NCI-H2081 treated with DMSO at 0.1 percent for 48 hours (cell line): ENCODE measurements around the gene CEP120.
"Not testable (repeated sequence)": the region's sequence is repeated elsewhere in the genome, so short reads cannot be mapped to it uniquely, and the experiment has no call there.

Source experiments
- DNase-seq: peaks from one replicate; lab custom pipeline; 2025; lab: John Stamatoyannopoulos, UW

Gene CEP120

DNA sequence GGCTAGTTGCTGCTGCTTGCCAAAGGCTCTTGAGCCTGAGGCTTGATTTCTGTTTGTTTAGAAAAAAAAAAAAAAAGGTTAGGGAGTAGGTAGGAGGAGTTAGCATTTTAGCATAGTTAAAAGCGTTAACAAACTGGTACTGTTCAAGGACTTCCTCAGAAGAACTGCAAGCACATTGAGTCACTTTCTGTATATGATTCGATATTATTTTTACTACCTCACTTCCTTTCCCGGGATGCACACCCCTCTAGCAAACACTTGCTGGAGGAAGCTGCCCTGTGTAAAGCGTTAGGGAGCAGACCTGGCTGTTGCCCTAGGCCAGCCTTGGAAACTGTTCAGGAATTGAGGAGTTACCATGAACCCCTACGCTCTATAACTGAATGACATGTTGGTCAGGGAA lies 15.7 kb upstream of the CEP120 start:
- no peak for DNase-seq

DNA sequence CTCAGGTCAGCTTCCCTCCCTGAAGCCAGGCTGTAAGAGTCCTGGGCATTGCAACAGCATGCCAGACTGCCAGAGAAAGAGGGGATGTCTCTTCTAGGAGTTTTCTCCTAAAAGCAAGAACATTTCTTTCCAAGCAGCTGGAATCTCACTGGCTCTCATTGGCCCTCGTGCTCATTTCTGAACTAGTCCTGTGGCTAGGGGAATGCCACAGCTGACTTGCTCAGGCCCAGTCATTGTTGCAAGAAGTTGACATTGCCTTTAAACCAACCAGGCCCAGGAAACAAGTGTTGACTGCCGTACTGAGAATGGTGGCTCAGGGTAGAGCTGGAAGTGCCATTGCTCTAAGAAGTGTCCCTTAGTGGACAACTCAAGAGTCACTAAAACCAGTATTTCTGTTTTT lies 15.0 kb upstream of the CEP120 start:
- DNase-seq: no peak

- DNase-seq: no peak
Measured at GRCh38 chr5:123436201-123436600, 13.0 kb upstream of the CEP120 start.

- DNase-seq: no peak
Measured at GRCh38 chr5:123434796-123435195, 11.6 kb upstream of the CEP120 start.

GRCh38 chr5:123433596-123433995 lies 10.4 kb upstream of the CEP120 start:
- no peak for DNase-seq

- DNase-seq: not testable (repeated sequence)
Measured at GRCh38 chr5:123430441-123430840, 7.2 kb upstream of the CEP120 start.

GRCh38 chr5:123429993-123430392 lies 6.8 kb upstream of the CEP120 start:
- no peak for DNase-seq

DNA sequence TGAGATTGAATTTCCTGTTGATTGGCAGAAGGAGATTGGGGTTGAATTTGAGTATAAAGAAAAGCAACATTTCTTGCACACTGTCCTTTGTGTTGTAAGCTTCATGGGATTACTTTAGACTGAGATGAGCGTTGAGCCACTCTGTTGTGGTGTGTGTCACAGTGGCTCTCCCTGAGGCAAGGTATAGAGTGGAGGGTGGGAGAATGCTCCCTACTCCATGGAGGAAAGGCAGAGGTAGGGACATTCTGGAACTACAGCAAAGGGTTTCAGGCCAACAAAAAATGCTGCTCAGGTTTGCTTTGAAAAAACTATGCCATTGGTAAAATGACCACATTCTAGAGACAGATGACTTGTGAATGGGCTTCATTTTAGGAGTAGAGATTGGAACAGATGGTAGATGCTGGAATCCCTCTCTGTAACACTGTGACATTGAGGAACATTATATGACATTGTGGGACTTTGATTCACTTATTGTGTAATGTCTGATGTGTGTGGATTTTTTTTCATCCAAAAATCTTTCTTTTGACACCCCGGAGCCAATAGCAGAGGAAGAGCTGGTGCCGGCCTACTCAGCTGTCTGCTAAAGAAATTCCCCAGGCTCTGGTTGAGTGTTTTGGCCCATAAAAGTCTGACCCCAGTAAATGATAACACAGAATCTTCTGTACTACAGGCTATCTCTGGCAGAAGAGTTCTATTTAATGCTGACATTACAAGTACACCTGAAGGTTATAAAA lies 6.2 kb upstream of the CEP120 start:
- DNase-seq: no peak

GRCh38 chr5:123428521-123429220 lies 5.5 kb upstream of the CEP120 start:
- DNase-seq: no peak

- no peak for DNase-seq
Measured at GRCh38 chr5:123427281-123427680, 4.1 kb upstream of the CEP120 start.

DNA sequence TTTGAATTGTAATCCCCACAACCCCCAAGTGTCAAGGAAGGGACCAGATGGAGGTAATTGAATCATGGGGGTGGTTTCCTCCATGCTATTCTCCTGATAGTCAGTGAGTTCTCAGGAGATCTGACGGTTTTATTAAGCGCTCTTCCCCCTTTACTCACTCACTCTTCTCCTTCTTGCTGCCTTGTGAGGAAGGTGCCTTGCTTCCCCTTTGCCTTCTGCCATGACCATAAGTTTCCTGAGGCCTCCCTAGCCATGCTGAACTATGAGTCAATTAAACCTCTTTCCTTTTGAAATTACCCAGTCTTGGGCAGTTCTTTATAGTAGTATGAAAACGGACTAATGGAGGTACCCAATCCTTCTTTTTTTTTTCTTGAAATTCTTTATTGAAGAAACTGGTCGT lies 2.2 kb upstream of the CEP120 start:
- no peak for DNase-seq

- DNase-seq: no peak
Measured at GRCh38 chr5:123422433-123423277, 548 bp downstream of the CEP120 start.

- DNase-seq: no peak
Measured at GRCh38 chr5:123421773-123422172, 1.4 kb downstream of the CEP120 start.

GRCh38 chr5:123414974-123415373 lies 8.2 kb downstream of the CEP120 start:
- no peak for DNase-seq

GRCh38 chr5:123412206-123412605 lies 11.0 kb downstream of the CEP120 start:
- no peak for DNase-seq

DNA sequence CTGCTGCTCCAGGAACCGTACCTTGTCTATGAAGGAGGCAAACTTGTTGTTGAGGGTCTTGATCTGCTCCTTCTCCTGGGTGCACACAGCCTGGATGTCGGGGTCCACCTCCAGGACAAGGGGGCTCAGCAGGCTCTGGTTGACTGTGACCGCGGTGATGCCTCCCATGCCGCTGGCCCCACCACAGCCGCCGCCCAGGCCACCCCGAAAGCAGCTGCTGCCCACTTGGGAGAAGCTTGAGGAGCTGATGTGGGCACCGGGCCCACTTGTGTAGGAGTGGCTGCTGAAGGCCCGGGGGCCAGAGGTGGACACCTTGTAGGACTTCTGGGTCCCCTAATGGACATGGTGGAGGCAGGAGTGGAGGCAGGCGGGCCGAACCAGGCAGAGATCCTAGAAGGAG lies 21.2 kb downstream of the CEP120 start:
- not testable (repeated sequence) for DNase-seq

DNA sequence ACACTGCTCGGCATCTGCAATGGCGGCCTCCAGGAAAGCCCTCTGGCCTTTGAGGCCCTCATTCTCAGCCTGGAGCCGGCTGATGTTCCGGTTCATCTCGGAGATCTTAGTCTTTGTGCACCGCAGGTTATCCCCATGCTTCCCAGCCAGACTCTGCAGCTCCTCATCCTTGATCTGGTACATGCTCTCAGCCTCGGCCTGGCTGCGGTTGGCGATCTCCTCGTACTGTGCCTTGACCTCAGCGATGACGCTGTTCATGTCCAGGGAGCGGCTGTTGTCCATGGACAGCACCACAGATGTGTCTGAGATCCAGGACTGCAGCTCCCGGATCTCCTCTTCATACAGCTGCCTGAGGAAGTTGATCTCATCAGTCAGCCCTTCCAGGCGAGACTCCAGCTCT lies 21.9 kb downstream of the CEP120 start:
- DNase-seq: no peak

DNA sequence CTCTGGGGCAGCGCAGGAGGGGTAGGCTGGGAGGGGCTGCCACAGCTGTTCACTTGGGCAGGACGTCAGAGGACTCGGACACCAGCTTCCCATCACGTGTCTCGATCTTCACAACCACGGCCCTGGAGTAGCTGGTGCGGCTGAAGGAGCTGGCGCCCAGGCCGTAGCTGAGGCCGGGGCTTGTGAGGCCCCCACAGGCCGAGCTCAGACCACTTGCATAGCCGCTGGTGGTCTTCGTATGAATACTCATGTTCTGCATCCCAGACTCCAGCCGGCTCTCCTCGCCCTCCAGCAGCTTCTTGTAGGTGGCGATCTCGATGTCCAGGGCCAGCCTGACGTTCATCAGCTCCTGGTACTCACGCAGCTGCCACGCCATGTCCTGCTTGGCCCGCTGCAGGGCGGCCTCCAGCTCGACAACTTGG lies 22.3 kb downstream of the CEP120 start:
- DNase-seq: not testable (repeated sequence)

DNA sequence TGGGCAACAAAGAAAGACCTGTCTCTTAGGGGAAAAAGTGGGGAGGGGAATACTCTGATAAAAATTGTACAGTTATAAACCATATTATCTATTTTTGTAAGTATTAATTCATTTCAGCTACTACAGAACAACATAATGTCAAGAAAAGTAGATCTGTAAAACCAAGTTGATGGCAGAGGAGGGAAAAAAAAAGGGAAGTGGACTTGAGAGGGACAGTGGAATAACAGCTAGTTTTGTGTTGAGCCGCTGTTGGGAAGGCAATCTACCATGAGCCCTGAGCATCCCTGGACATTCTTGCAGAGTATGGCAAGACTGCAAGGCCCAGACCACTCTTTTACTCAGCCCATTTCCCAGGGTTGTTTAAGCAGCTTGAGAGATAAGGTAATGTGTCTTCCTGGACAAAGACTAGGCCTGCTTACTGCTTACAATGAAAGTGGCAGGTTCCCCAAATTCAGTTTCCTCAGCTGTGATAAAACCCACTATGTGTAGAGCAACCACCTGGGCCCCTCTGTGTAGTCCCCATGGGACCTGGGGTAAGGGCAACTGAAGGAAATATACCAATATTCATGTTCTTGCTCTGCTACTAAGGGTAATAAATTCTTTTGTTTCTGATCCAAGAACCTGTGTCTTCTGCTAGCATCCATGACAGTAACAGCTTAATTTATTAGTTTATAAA lies 25.0 kb downstream of the CEP120 start:
- DNase-seq: no peak

DNA sequence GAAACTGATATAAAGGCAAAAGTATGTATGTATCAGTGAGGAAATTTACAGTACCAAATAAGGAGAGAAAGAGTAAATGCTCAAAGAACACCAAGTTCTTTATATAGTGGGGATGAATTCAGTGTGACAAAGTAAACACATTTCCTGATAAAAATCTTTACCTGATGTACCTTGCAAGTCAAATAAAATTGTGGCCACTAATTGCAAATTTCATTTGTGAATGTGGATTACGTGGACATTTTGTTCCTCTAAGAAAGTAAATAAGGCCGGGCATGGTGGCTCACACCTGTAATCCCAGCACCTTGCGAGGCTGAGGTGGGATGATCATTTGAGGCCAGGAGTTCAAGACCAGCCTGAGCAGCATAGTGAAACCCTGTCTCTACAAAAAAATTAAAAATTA lies 25.7 kb downstream of the CEP120 start:
- DNase-seq: no peak

- no peak for DNase-seq
Measured at GRCh38 chr5:123391009-123391408, 32.2 kb downstream of the CEP120 start.

- DNase-seq: no peak
Measured at GRCh38 chr5:123389794-123390193, 33.4 kb downstream of the CEP120 start.
